Inflammatory macrophage treated with lipopolysaccharide for 4 hours (primary cell): ENCODE data around the gene FHOD3.

ENCODE experiments used
- DNase-seq: peaks from one replicate; pipeline ENCODE4 v3.0.0-alpha.2; 2020

Gene FHOD3

DNA sequence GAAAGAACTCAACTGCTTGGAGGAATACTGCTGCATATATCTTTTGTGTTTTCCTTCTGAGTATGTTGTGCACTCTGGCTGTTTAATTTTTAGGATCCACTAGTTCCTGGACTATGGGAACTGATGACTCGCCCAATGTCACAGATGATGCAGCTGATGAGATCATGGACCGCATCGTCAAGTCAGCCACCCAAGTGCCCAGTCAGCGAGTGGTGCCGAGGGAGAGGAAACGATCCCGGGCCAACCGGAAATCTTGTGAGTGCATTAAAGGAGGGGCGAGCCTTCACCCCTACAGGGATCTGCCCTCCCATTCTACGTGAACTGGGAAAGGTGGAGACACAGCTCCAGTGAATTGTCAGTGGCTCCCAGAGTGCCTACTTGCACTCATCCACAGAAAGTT, 471.7 kb downstream of the FHOD3 start:
- no peak for DNase-seq

DNA sequence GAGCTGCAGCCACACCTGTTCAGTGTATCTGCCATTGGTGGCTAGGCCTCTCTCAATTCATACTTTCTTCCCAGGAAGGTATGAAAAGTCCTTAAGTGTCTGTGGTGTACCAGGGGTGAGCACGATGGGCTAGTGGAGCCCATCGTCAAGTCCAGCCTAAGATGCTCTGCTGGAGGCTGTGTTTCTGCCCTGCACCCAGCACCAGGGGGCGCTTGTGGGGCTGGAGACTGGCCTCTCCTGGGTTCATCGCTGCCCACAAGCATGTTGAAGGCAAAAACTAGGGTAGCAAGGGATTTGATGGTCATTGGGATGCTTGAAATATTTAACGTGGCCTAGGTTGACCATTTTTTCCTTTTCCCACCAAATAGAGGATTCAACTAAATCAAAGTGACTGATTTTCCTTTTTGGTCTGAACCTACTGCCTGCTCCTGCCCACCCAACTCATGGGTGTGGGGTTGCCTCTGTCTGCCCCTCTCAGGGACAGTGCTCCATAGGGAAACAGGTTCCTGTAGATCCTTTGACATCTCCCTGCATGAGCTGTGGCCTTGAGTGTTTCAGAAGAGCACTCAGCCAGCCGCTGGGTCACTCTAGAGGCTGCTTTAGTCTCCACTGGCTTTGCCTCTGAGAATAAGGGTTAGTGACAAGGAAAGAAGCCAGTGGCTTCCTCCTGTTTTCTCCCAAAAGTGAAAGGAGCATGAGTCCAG, 472.2 kb downstream of the FHOD3 start:
- DNase-seq: no peak

DNA sequence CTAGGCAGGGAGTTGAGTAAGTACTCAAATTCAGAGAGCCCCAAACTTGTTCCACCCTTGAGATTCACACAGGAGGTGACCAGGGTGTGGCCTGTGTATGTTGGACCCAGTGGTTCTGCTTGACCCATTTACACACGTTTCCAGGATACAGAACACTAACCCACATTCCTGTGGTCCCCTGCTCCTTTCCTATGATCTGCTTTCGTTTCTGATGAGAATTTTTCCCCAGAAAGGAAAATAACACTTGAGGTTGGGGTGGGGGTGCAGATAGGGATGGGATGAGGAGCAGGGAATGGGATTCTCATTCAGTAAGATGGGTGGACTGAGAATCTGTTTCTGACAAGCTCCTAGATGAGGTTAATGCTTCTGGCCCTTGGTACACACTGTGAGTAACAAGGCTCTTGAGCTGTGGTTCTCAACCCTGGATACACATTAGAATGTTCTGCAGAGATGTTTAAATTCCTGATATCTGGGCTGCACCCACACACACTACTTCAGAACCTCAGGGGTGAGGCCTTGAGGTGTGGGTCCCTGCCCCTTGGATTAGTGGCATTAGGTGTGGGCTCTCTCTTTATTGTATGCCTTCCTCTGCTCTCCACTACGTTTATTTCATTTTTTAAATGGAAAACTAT, 472.9 kb downstream of the FHOD3 start:
- no peak for DNase-seq

DNA sequence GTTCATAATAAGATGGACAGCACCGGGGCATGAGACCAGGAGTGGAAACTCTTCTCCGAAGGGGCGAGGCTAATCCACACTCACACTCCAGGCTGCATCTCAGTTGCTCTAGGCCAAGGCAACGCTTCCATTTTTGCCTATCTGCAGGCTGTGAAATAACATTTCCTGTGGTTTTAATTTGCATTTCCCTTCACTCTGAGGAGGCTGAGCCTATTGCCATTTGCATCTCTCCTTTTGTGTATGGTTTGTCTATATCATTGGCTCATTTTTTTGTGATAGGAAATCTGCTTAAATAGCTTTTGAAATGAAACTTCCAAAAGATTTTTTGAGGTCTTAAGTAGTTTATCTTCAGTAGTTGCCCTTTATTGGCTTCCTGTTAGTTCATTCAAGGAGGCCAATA, 473.7 kb downstream of the FHOD3 start:
- DNase-seq: no peak

DNA sequence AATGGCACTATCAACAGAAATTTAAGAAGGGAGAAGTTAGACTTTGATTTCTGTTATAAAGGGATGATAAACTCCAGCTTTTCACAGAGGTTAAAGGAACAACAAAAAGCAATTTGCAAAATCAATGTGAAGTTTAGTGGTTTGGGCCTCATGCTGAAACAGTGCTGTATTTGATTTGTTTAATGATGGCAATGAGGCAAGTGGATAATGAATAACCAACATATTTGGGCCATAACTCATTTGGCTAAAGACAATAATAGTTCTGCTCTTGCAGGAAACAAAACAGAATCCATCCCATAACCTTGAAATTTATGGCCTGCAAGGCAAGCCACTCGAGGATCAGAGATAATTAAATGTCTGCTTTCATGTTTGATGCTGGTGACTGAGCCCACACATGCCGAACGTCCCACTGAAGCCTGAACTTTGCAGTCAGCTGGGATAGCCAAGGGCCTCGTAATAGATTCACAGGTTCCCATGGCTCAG, 474.8 kb downstream of the FHOD3 start:
- DNase-seq: no peak

DNA sequence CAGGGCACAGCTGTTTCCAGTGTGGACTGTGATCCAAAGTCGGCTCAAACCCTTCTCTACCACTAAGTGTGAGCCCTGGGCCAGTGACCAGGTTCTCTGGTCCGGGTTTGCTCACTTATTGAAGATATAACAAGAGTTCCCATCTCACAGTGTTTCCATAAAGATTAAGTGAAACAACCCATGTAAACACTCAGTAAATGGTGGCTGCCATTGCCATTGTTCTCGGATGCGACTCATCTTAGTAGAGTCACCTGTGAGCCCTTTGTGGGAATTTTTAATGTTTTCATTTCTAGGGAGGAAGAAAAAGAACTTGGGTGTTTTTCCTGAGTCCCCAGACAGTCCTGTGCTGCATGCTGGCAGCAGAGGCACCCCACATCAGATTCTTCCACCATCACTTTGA, 477.9 kb downstream of the FHOD3 start:
- DNase-seq: no peak

DNA sequence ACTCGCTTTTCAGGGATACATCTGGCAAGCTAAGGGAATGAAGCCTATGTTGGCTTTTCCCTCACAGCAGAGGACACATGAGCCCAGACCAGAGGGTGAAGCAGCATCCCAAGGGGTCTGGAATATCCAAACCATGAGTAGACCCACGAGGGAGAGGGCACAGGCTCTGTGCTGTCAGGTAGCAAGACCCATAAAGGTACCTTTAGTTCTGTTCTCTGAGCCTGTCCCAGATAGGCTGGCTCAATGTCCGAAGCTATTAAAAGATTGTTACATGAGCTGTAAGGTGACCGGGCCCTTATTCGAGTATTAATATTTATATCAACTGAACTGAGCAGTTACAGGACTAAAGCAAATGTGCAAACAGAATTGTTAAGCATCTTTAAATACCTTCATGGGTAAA, 479.1 kb downstream of the FHOD3 start:
- no peak for DNase-seq

DNA sequence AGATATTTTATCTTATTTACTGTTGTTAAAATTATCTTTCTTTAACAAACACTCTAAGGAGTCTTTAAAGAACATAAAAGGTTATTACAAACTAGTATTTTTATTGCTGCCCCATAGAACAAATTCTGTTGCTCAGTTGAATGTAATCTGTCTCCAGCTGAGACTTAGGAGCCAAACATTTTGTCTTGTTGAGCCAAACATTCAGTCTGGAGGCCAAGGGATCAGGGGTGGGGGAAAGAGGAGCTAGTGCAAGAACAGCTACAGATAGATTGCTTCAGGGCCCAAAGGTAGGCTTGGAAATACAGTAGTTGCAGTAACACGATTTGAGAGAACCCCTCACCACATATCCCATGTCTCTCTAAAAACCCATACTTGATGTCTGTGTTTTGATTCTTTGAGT, 480.1 kb downstream of the FHOD3 start:
- DNase-seq: no peak

DNA sequence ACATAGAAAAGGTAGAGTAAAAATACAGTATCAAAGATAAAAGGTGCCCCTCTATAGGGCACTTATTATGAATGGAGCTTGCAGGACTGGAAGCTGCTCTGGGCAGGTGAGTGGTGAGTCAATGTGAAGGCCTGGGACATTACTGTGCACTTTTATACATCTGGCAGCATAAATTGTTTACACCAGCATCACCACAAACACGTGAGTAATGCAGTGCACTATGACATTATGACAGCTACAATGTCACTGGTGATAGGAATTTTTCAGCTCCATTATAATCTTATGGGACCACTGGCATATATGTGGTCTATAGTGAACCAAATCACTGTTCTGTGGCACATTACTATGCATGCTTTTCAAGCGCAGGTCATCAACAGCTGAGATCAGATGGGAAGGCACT, 483.2 kb downstream of the FHOD3 start:
- DNase-seq: no peak

DNA sequence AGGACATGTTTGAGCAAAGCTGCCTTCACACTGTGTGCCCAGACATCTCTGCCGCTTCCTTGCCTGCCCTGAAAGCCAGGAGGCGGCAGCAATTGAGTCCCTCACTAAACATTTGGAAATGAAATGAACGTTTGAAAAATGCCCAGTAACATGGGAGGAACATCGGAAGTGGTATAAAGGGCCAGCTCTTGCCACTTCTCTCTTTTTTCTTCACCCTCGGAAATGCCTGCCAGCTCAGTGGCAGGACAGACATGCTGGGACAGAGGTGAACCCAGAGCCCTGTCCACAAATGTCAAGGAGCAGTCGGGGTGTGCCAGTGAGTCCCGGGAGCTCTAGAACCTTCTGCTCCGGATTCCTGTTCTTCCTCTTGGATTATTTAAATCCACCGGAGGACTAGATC, 485.2 kb downstream of the FHOD3 start:
- DNase-seq: no peak

DNA sequence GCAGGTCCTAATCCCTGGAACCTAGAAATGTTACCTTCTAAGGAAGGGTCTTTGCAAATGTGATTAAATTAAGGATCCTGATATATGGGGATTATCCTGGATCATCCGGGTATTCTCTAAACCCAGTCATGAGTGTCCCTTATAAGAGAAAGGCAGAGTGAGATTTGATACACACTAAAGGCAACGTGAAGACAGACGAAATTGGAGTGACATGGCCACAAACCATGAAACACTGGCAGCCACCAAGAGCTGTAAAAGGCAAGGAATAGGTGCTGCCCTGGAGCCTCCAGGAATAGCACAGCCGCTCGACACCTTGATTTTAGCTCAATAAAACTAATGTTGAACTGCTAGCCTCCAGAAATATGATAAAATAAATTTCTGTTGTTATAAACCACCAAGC, 486.3 kb downstream of the FHOD3 start:
- no peak for DNase-seq

DNA sequence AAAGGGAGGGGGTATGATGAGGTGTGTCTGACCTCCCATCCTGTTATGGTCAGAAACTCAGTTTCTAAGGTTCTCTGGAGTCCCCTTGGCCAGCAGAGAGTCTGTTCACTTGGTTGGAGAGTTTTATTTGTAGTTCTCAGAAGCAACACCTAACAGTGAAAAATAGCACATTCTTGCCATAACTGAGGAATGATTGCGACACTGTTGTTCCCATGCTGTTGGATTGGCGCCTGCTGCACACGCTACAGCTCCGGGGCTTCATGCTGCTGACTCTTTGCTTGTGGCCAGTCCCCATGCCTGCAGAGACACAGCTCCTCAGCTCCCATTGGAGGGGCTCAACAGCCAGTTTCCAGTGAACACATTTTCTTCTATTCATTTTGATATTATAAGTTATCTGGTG, 489.2 kb downstream of the FHOD3 start:
- no peak for DNase-seq

DNA sequence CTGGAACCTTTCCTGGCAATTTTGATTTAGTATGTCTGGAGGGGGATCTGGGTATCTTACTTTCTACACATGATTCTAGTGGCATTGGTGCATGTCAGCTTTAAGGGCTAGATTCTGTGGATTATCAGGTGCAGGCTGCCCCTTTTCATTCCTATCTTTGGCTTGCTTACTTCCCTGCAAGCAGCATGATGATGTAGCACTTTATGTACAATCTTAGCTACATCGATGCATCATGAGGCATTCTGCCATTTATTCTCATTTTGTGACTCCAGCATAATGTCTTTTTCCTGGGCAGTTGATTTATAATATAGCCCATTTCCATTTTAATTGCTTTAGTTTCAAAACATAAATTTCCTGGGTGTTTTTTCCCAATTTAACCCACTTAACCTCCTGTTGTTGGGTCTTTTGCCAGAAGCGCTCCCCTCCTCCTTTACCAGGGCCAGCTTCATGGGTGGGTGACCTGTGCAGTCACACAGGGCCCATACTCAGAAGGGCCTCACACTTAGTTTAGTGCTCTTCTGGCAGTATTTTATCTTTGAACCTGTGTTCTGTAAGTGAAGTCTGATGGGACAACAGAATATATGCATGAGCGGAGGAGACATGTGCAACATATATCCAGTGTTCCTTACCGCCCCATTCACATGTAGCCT, 495.2 kb downstream of the FHOD3 start:
- DNase-seq: no peak

DNA sequence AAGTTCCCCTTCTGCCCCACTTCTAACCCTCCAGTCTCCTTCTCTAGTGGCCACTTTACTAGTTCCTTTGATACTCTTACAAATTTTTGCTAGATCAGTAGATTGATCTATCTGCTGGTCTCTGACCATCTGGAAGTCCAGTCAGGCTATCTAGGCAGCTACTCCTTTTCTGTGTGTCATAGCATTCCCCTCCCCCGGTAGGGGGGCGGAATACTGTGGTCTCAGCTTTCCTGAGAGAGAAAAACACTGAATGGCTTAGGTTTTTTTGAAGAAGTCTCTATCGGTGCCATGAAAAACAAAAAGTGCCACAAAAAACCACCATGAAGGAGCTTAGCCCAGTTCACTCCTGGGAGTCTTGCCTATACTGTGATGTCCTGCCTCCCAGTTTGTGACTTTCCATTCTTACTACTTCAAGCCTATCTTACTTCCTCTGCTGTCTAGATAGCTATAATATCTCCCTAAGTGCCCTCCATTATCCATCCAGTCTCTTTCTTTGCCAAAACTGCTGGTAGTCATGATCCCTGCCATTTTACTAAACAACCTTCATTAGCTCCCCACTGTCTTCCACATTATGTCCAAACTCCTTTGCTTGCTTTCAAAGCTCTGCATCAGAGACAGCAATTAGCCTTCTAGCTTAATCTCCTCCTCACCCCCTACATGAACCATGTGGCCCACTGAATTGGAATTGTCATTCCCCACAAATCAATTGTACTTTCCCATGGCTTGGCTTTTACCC, 501.4 kb downstream of the FHOD3 start:
- DNase-seq: no peak

DNA sequence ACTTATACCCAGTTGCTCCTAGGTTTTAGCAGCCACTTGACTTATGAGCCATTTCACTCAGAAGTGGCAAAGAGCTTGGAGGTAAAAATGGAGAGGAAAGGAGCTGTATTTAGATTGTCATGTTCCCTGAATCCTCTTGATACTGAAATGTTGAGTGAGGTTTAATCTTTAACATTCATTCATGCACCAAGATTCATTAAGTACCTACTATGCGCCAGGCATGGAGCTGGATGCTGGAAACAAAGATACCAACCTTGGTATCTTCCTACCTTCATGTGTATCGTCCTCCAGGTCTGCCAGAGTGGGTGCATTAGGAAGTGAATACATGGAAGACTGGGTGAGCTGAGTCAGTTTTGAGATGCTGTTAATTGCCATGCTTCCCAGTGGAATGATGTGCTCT, 507.6 kb downstream of the FHOD3 start:
- no peak for DNase-seq

DNA sequence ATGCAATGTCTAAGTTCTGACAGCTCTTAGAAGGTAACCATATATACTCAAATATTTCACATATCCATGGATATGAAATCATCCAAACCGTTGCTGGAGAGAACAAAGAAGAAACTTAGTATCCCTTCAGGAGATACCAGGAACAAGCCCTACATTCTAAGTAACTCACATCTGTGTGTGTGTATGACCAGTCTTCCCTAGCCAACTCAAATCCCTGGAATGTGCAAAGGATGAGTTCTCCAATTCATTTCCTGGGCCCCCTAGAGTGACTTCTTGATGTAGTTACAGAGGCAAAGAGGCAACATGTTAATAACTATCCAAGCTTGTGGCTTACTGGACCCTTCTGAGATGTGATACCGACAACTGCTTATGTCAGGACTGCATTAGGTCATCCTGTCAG, 511.2 kb downstream of the FHOD3 start:
- DNase-seq: no peak

DNA sequence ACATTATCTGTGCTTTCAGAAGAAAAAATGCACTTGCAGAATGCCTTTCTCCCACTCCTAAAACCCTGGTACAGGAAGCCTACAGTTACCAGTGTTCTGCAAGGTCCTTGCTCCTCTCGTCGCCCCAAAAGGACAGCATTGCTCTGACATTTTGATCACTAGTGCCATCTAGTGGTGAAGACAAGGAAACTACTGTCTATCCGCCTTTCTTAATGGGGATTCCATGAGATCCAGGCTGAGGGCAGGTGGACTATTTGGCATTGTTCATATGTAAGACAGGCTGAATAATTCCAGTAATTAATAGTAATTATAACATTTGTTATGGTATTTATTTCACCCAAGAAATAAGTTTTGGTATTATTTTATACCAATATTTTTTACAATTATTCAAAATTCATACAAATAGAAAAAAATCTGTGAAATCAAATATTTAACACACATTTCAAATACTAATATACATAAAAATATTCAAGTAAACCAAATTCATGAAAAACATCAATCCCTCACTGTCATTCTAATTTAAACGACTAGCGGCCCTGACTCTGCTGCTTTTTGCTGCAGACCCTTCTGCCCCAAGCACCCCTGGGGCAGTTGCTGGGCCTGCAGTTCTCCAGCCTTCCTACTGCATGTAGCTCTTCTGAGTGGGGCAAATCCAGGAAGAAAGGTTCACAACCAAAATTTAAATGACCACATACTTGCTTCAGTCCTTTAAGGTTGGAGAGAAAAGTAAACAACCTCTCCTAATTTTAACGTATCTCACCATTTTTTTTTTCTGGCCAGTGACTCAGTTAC, 512.3 kb downstream of the FHOD3 start:
- DNase-seq: peak; percentile 55

DNA sequence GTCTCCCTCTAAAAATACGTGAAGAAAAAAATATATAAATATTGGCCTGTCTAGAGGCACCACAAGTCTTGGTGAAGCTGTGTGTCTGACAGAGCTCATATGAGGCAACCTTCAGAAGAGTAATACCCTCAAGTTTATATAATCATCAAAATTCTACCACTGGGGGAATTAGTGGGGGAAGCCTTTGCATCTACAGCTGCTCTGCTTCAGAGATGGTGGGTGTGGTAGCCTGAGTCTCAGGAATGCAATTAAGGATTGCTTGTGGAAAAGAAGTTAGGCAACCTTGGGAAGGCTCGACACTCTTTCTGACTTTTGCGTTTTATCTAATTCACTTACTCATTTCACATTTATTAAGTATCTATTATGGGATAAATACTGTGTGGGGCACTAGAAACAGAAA, 513.9 kb downstream of the FHOD3 start:
- DNase-seq: no peak

DNA sequence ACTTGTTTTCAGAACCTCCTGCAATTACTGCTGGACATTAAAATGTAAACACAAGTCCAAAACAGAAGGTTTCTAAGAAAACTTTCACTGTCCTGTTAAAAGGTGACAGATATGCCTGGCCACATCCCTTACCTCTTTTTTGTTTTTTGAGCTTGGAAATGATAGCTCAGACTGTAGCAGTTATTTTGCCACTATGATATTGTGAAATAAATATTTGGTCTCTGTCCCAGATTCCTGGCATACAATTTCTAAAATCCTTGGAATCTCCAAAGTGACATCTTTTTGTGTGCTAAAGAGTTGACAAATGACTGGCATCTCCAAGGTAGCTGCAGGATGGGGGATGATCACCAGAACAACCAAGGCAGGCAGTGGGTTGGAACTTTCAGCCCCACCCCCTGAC, 514.4 kb downstream of the FHOD3 start:
- DNase-seq: no peak

DNA sequence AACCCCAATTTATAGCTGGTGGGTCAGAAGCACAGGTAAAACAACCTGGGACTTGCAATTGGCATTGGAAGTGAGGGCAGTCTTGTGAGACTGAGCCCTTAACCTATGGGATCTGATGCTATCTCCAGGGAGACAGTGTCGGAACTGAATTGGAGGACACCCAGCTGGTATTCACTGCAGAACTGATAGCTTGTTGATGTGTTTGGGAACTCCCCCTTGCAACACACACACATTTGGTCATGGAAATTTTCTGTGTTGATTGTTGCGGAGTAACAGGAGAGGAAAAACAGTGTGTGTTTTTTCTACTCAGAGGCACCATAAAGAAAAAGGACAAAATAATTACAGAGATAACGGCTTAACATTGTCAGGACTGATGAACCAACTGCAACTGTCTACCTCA, 515.2 kb downstream of the FHOD3 start:
- no peak for DNase-seq

DNA sequence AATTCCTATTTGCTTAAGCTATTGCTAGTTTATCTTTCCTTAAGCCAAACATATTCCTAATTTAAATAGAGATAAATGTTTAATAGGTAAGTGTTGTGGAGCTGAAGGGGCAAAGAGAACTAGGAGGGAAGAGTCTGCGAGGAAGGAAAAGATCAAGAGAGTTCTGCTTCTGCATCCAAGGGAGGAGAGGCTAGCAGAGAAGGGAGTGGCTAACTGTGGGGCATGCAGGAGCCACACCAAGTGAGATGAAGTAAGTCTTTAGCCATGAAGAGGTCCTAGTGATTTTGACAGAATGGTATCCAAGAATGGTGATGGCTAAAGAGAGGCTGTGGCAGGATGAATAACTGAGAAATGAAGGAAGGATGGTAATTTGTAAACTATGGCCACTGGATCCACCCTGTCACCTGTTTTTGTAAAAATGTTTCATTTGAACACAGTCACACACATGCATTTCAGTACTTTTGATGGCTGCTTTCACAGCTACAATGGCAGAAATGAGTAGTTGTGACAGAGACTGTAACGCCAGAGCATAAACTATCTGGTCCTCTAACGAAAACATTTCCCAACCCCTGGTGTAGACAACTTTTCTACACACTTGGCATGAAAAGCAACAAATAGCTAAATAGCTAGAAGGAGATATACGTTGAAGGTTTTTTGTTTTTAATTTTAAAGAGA, 515.7 kb downstream of the FHOD3 start:
- no peak for DNase-seq

DNA sequence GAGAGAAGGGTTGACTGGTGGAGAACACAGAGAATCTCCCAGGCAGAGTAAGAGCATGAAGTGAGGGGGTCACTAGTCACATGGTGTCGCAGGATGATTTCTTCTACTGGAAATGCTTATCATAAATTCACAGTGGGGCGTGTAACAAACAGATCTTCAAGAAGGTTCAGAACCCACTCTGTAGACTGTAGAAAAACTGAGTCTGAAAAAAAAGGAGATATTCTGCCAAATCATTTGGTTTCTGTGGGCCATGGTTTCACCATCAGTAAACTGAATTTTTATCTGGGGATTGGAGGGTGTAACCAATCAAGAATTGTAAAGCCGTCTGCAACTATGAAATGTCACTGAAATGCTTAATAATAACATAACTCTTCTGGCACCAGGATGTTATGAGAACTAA, 516.3 kb downstream of the FHOD3 start:
- no peak for DNase-seq
